HG03571 (cell line): ENCODE results near the gene GRM7.

ENCODE experiments used
- ATAC-seq: cut with Tn5 transposase; IDR thresholded peaks from one replicate; pipeline ENCODE4 v1.9.1; 2021; ENCODE audit not compliant: unreplicated experiment

The GRM7 gene

GRCh38 chr3:7290077-7290825 is 429.3 kb downstream of the GRM7 start:
- no peak for ATAC-seq

- ATAC-seq: no peak
These were observed 431.4 kb downstream of the GRM7 start for GRCh38 chr3:7292362-7292761.

- no peak for ATAC-seq
These were observed 432.4 kb downstream of the GRM7 start for GRCh38 chr3:7293286-7293685.

GRCh38 chr3:7305561-7305960 is 444.6 kb downstream of the GRM7 start:
- ATAC-seq: no peak

- no peak for ATAC-seq
These were observed 446.0 kb downstream of the GRM7 start for GRCh38 chr3:7306901-7307300.

- ATAC-seq: no peak
These were observed 446.5 kb downstream of the GRM7 start for GRCh38 chr3:7307410-7307809.

GRCh38 chr3:7309641-7310102 is 448.8 kb downstream of the GRM7 start:
- ATAC-seq: no peak

GRCh38 chr3:7315037-7315436 is 454.1 kb downstream of the GRM7 start:
- no peak for ATAC-seq

GRCh38 chr3:7322957-7323669 is 462.2 kb downstream of the GRM7 start:
- no peak for ATAC-seq

- no peak for ATAC-seq
These were observed 467.4 kb downstream of the GRM7 start for GRCh38 chr3:7328339-7328738.

- ATAC-seq: no peak
These were observed 471.8 kb downstream of the GRM7 start for GRCh38 chr3:7332696-7333095.

- ATAC-seq: no peak
These were observed 472.2 kb downstream of the GRM7 start for GRCh38 chr3:7333125-7333524.

- no peak for ATAC-seq
These were observed 479.9 kb downstream of the GRM7 start for GRCh38 chr3:7340795-7341194.

GRCh38 chr3:7346364-7346763 is 485.4 kb downstream of the GRM7 start:
- no peak for ATAC-seq

GRCh38 chr3:7357101-7357500 is 496.2 kb downstream of the GRM7 start:
- no peak for ATAC-seq

- no peak for ATAC-seq
These were observed 507.1 kb downstream of the GRM7 start for GRCh38 chr3:7367968-7368367.

GRCh38 chr3:7368597-7368996 is 507.7 kb downstream of the GRM7 start:
- ATAC-seq: no peak

- ATAC-seq: no peak
These were observed 511.0 kb downstream of the GRM7 start for GRCh38 chr3:7371693-7372572.

- no peak for ATAC-seq
These were observed 516.2 kb downstream of the GRM7 start for GRCh38 chr3:7377103-7377502.

- ATAC-seq: no peak
These were observed 520.8 kb downstream of the GRM7 start for GRCh38 chr3:7381741-7382140.

GRCh38 chr3:7382293-7383010 is 521.5 kb downstream of the GRM7 start:
- ATAC-seq: no peak
